IMR-90 (cell line): Measurements from ENCODE around the gene RAB36. TPM values are rescaled to one million over a fixed set of nuclear protein-coding genes. Genes with fewer than 3 reads are reported as not detected.

Experiments
- ATAC-seq: fragments of 200-7000 bp; cut with Tn5 transposase; 2 replicates; pipeline ENCODE4 v1.9.1; 2020; ENCODE audit warnings: low read depth, mild to moderate bottlenecking, moderate library complexity
- BruUV-seq: library from RNA; stranded (reverse); fragments of 400-500 nt; replicated peaks from 2 replicates; lab custom pipeline; 2021; lab: Mats Ljungman, UMichigan
- CTCF ChIA-PET: fragments of 300-600 bp; formaldehyde crosslinking; extraction: SDS; loops from one replicate; lab custom pipeline; 2021; ENCODE audit warnings: antibody characterized with exemption; lab: Yijun Ruan, JAX
- POLR2A ChIA-PET: fragments of 300-600 bp; sonication (Branson Sonifier 250); formaldehyde crosslinking; loops from one replicate; lab custom pipeline; 2022; ENCODE audit warnings: antibody characterized with exemption; ENCODE audit not compliant: unreplicated experiment; lab: Charles Lee
- DNase-seq: peaks from one replicate; pipeline ENCODE4 v3.0.0; 2013
- H2AFZ ChIP-seq: replicated peaks from 2 replicates; pipeline ENCODE3; 2013; ENCODE audit warnings: low read length, mild to moderate bottlenecking; ENCODE audit not compliant: poor library complexity
- H2AK5ac ChIP-seq: 2 replicates; pipeline ENCODE4 v1.6.1; 2013; ENCODE audit warnings: low read depth, low read length, inconsistent platforms
- H2AK9ac ChIP-seq: replicated peaks from 2 replicates; pipeline ENCODE3; 2013; ENCODE audit warnings: mild to moderate bottlenecking, low read depth, low read length, moderate library complexity; ENCODE audit not compliant: poor library complexity
- H2BK120ac ChIP-seq: 2 replicates; pipeline ENCODE4 v1.6.1; 2013; ENCODE audit warnings: low read depth, low read length, inconsistent platforms
- H2BK15ac ChIP-seq: 3 replicates; pipeline ENCODE4 v1.6.1; 2013; ENCODE audit warnings: low read depth, low read length, inconsistent platforms
- H2BK20ac ChIP-seq: 2 replicates; pipeline ENCODE4 v1.6.1; 2013; ENCODE audit warnings: low read depth, mild to moderate bottlenecking, inconsistent platforms, low read length, moderate library complexity
- H2BK5ac ChIP-seq: 2 replicates; pipeline ENCODE4 v1.6.1; 2013; ENCODE audit warnings: mild to moderate bottlenecking, low read depth, low read length, inconsistent platforms; ENCODE audit not compliant: poor library complexity, severe bottlenecking
- H3K14ac ChIP-seq: replicated peaks from 2 replicates; pipeline ENCODE4 v1.6.1; 2013; ENCODE audit warnings: low read depth, low read length, inconsistent platforms
- H3K18ac ChIP-seq: 2 replicates; pipeline ENCODE4 v1.6.1; 2013; ENCODE audit warnings: low read depth, low read length, control low read depth
- H3K23ac ChIP-seq: 2 replicates; pipeline ENCODE4 v1.6.1; 2013; ENCODE audit warnings: low read depth, low read length, inconsistent platforms
- H3K27ac ChIP-seq: 2 replicates; pipeline ENCODE4 v1.5.1; 2013; ENCODE audit warnings: mild to moderate bottlenecking, control low read depth, low read length; ENCODE audit not compliant: insufficient read depth
- H3K27me3 ChIP-seq: 2 replicates; pipeline ENCODE4 v1.6.1; 2013; ENCODE audit warnings: low read length; ENCODE audit not compliant: control insufficient read depth, insufficient read depth
- H3K36me3 ChIP-seq: 2 replicates; pipeline ENCODE4 v1.6.1; 2013; ENCODE audit warnings: low read length, mixed read lengths; ENCODE audit not compliant: control insufficient read depth, insufficient read depth
- H3K4ac ChIP-seq: 2 replicates; pipeline ENCODE4 v1.6.1; 2013; ENCODE audit warnings: low read depth, low read length, inconsistent platforms
- H3K4me1 ChIP-seq: 2 replicates; pipeline ENCODE4 v1.6.1; 2013; ENCODE audit warnings: low read length, mixed read lengths; ENCODE audit not compliant: control insufficient read depth, insufficient read depth
- H3K4me2 ChIP-seq: 2 replicates; pipeline ENCODE4 v1.6.1; 2013; ENCODE audit warnings: low read depth, mild to moderate bottlenecking, control low read depth, low read length, moderate library complexity
- H3K4me3 ChIP-seq: 2 replicates; pipeline ENCODE4 v1.5.1; 2013; ENCODE audit warnings: low read depth, mild to moderate bottlenecking, control low read depth, low read length, moderate library complexity; ENCODE audit not compliant: insufficient read depth
- H3K56ac ChIP-seq: 2 replicates; pipeline ENCODE4 v1.6.1; 2013; ENCODE audit warnings: low read length, inconsistent platforms; ENCODE audit not compliant: insufficient read depth; ENCODE audit errors: extremely low read depth
- H3K79me1 ChIP-seq, 2 experiments: 2 replicates each; pipeline ENCODE4 v1.6.1; 2013; ENCODE audit warnings: low read length in 2 of 2, inconsistent platforms in 1 of 2, low read depth in 1 of 2
- H3K9ac ChIP-seq: 2 replicates; pipeline ENCODE4 v1.6.1; 2013; ENCODE audit warnings: low read depth, low read length, control low read depth
- H3K9me1 ChIP-seq: 2 replicates; pipeline ENCODE4 v1.6.1; 2013; ENCODE audit warnings: low read length, inconsistent platforms; ENCODE audit not compliant: insufficient read depth
- H3K9me3 ChIP-seq: 2 replicates; pipeline ENCODE4 v1.6.1; 2013; ENCODE audit warnings: low read length; ENCODE audit not compliant: control insufficient read depth, insufficient read depth
- H4K20me1 ChIP-seq: 2 replicates; pipeline ENCODE4 v1.6.1; 2013; ENCODE audit warnings: low read length, inconsistent platforms; ENCODE audit not compliant: insufficient read depth
- H4K5ac ChIP-seq: 2 replicates; pipeline ENCODE4 v1.6.1; 2013; ENCODE audit warnings: mild to moderate bottlenecking, low read depth, low read length, control low read depth
- H4K8ac ChIP-seq, 2 experiments: 2 replicates each; pipeline ENCODE4 v1.6.1; 2013; ENCODE audit warnings: low read depth in 2 of 2, low read length in 2 of 2, control low read depth in 1 of 2, inconsistent platforms in 1 of 2
- H4K91ac ChIP-seq: 2 replicates; pipeline ENCODE4 v1.6.1; 2013; ENCODE audit warnings: low read depth, low read length, inconsistent platforms; ENCODE audit not compliant: insufficient read depth
- BHLHE40 ChIP-seq: fragments of 150-350 bp; IDR thresholded peaks from 2 replicates; pipeline ENCODE4 v1.6.1; 2016; ENCODE audit warnings: mild to moderate bottlenecking, low read depth, low read length
- CEBPB ChIP-seq: IDR thresholded peaks from 2 replicates; pipeline ENCODE4 v1.6.1; 2012; ENCODE audit warnings: low read depth, low read length, improper control_type of control experiment
- CHD1 ChIP-seq: IDR thresholded peaks from 2 replicates; pipeline ENCODE4 v1.6.1; 2012; ENCODE audit warnings: low read depth, low read length, improper control_type of control experiment
- FOS ChIP-seq: fragments of 150-350 bp; IDR thresholded peaks from 2 replicates; pipeline ENCODE4 v1.6.1; 2016; ENCODE audit warnings: low read depth, low read length
- MAFK ChIP-seq: IDR thresholded peaks from 2 replicates; pipeline ENCODE4 v1.6.1; 2012; ENCODE audit warnings: low read depth, low read length, improper control_type of control experiment
- MAZ ChIP-seq: IDR thresholded peaks from 2 replicates; pipeline ENCODE4 v1.6.1; 2012; ENCODE audit warnings: low read depth, mild to moderate bottlenecking, low read length, improper control_type of control experiment, moderate library complexity, borderline replicate concordance
- MXI1 ChIP-seq: IDR thresholded peaks from 2 replicates; pipeline ENCODE4 v1.6.1; 2012; ENCODE audit warnings: low read depth, mild to moderate bottlenecking, low read length, moderate library complexity, borderline replicate concordance
- NFE2L2 ChIP-seq: fragments of 150-350 bp; IDR thresholded peaks from 2 replicates; pipeline ENCODE4 v1.6.1; 2016; ENCODE audit warnings: low read depth, mild to moderate bottlenecking, low read length
- POLR2A ChIP-seq: IDR thresholded peaks from 2 replicates; pipeline ENCODE4 v1.6.1; 2012; ENCODE audit warnings: mild to moderate bottlenecking, low read depth, low read length
- RAD21 ChIP-seq: IDR thresholded peaks from 2 replicates; pipeline ENCODE4 v1.6.1; 2012; ENCODE audit warnings: low read length, improper control_type of control experiment
- RCOR1 ChIP-seq: IDR thresholded peaks from 2 replicates; pipeline ENCODE4 v1.6.1; 2012; ENCODE audit warnings: mild to moderate bottlenecking, low read length, improper control_type of control experiment; ENCODE audit not compliant: insufficient replicate concordance
- RFX5 ChIP-seq: IDR thresholded peaks from 2 replicates; pipeline ENCODE4 v1.8.0; 2012; ENCODE audit warnings: low read depth, mild to moderate bottlenecking, low read length, moderate library complexity
- SMC3 ChIP-seq: fragments of 150-350 bp; IDR thresholded peaks from 2 replicates; pipeline ENCODE4 v1.6.1; 2016; ENCODE audit warnings: low read depth, mild to moderate bottlenecking, antibody characterized with exemption, low read length, moderate library complexity
- WGBS, 2 experiments: methylation state at CpG; one replicate each; pipeline versions ENCODE4 v1.1.5 to v1.1.7; 2013; ENCODE audit warnings: missing lambda C conversion rate in 2 of 2; ENCODE audit not compliant: insufficient read length in 1 of 2; ENCODE audit errors: extremely low coverage in 2 of 2; 5-methylcytosine and 5-hydroxymethylcytosine counted together
- dilution Hi-C: fragments of 300-500 bp; cut with HindIII; formaldehyde crosslinking; loops from one replicate; pipeline ENCODE4 v1.14.3; 2018; ENCODE audit warnings: low sequenced_read_pairs; ENCODE audit not compliant: unreplicated experiment
- in situ Hi-C: fragments of 300-500 bp; cut with MboI; formaldehyde crosslinking; loops from 3 replicates; pipeline ENCODE4 v1.14.3; 2019; ENCODE audit warnings: low sequenced_read_pairs, inconsistent platforms, mixed read lengths
- intact Hi-C: fragments of 100-400 bp; cut with micrococcal nuclease; formaldehyde crosslinking; loops from 2 replicates; pipeline ENCODE4 v1.10.0; 2022
- polyA plus RNA-seq, 3 experiments: library from polyadenylated mRNA; depleted of rRNA; stranded (reverse); fragments of >200 nt; gene quantifications; 2 replicates each; pipeline ENCODE4 v1.2.3, GENCODE V29; 2012; ENCODE audit warnings: low replicate concordance in 1 of 3
- total RNA-seq: library from RNA; depleted of rRNA; stranded (reverse); fragments of >200 nt; gene quantifications from 2 replicates; pipeline ENCODE4 v1.2.3, GENCODE V29; 2012
- TF ChIP-seq, protein P1 (sequence below): conservative IDR thresholded peaks from 2 replicates; pipeline ENCODE4 v1.5.1; 2012; ENCODE audit warnings: mild to moderate bottlenecking, low read depth, low read length, improper control_type of control experiment
- TF ChIP-seq, protein P2 (sequence below): fragments of 150-350 bp; IDR thresholded peaks from 2 replicates; pipeline ENCODE4 v1.6.1; 2017; ENCODE audit warnings: mild to moderate bottlenecking, antibody characterized with exemption, low read length, low read depth
- TF ChIP-seq, protein P3 (sequence below): fragments of 150-350 bp; IDR thresholded peaks from 2 replicates; pipeline ENCODE4 v1.6.1; 2016; ENCODE audit warnings: low read depth, mild to moderate bottlenecking, low read length, moderate library complexity, borderline replicate concordance

The RAB36 gene
- total and polyA plus RNA-seq, 2 of the 4 experiments (the other 2 are of a cell fraction): 3.6 to 4.0 TPM

DNA sequence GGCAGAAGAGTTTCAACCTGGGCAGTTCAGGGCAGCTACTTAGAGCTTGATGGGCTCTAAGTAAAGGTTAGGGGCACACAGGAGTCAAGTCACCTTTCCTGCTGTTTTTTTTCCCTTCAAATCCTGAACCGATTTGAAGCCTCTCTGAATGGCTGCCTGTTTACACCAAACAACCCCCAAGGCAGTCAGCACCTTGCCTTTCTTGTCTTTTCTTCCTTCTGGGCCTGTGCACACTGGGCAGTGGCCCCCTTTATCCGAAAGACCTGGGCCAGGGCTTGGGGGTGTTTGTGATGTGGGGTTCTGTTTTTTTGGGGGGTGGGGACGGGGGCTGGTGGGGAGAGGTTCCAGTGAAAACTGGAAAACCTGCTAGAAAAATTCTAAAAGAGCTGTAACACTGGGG lies 7.8 kb upstream of the RAB36 start:
- Histone ChIP-seq H2BK20ac (no peak overlapping the region), H3K4me2 (no peak overlapping the region), H3K23ac (no peak overlapping the region), H4K20me1 (no peaks in the 10 kb centered on the region), H3K14ac (no peak overlapping the region), H3K36me3 (no peaks in the 10 kb centered on the region), H3K9me3 (no peaks in the 10 kb centered on the region), H4K91ac (no peak overlapping the region), H3K4me1 (0 out of 2 replicates have a peak, but pooled peaks cover 4% of the 10 kb centered on the region), H2BK15ac (no peak overlapping the region), H3K27ac (no peak overlapping the region), H3K4ac (no peak overlapping the region), H4K5ac (no peak overlapping the region), H2BK5ac (no peak overlapping the region), H4K8ac (no peak overlapping the region), H3K9ac (no peak overlapping the region), H3K56ac (no peak overlapping the region), H2BK120ac (no peak overlapping the region), H2AK9ac (no peak overlapping the region), H3K4me3 (no peak overlapping the region), H2AK5ac (no peak overlapping the region), H2AFZ (no peak overlapping the region), H3K9me1 (no peaks in the 10 kb centered on the region), H3K79me1 (no peaks in the 10 kb centered on the region), H3K18ac (no peak overlapping the region), H3K27me3 (peaks cover 8% of the 10 kb centered on the region)
- BruUV-seq: no TSS peak
- WGBS, 2 experiments: no CpG with 5 or more reads among the region's 3 CpGs
- DNase-seq (no peak), ATAC-seq (no peak)
- ChIA-PET POLR2A (no interaction called here), CTCF (no interaction called here)
- intact Hi-C loops: loop anchor here (10.0 kb wide), 1 partner anchor 673 kb away; no protein-coding TSS in a partner anchor
- dilution Hi-C loops: no loop called here
- no peak for TF ChIP-seq CEBPB
- no peak for TF ChIP-seq RCOR1
- no peak for TF ChIP-seq SMC3
- TF ChIP-seq, protein P1, sequence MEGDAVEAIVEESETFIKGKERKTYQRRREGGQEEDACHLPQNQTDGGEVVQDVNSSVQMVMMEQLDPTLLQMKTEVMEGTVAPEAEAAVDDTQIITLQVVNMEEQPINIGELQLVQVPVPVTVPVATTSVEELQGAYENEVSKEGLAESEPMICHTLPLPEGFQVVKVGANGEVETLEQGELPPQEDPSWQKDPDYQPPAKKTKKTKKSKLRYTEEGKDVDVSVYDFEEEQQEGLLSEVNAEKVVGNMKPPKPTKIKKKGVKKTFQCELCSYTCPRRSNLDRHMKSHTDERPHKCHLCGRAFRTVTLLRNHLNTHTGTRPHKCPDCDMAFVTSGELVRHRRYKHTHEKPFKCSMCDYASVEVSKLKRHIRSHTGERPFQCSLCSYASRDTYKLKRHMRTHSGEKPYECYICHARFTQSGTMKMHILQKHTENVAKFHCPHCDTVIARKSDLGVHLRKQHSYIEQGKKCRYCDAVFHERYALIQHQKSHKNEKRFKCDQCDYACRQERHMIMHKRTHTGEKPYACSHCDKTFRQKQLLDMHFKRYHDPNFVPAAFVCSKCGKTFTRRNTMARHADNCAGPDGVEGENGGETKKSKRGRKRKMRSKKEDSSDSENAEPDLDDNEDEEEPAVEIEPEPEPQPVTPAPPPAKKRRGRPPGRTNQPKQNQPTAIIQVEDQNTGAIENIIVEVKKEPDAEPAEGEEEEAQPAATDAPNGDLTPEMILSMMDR: no peak
- TF ChIP-seq FOS: no peak
- TF ChIP-seq MAFK: no peak
- no peak for TF ChIP-seq NFE2L2
- TF ChIP-seq, protein P2, sequence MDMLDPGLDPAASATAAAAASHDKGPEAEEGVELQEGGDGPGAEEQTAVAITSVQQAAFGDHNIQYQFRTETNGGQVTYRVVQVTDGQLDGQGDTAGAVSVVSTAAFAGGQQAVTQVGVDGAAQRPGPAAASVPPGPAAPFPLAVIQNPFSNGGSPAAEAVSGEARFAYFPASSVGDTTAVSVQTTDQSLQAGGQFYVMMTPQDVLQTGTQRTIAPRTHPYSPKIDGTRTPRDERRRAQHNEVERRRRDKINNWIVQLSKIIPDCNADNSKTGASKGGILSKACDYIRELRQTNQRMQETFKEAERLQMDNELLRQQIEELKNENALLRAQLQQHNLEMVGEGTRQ: no peak
- no peak for TF ChIP-seq BHLHE40
- TF ChIP-seq, protein P3, sequence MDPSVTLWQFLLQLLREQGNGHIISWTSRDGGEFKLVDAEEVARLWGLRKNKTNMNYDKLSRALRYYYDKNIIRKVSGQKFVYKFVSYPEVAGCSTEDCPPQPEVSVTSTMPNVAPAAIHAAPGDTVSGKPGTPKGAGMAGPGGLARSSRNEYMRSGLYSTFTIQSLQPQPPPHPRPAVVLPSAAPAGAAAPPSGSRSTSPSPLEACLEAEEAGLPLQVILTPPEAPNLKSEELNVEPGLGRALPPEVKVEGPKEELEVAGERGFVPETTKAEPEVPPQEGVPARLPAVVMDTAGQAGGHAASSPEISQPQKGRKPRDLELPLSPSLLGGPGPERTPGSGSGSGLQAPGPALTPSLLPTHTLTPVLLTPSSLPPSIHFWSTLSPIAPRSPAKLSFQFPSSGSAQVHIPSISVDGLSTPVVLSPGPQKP: no peak
- TF ChIP-seq RFX5: no peak
- TF ChIP-seq CHD1: no peak
- no peak for TF ChIP-seq RAD21
- TF ChIP-seq MAZ: no peak
- TF ChIP-seq MXI1: no peak
- TF ChIP-seq POLR2A: no peak
- in situ Hi-C loops: no loop called here
